Skeletal muscle tissue (tissue), 4 donors: ENCODE results near the gene MDM4. TPM values are rescaled to one million over a fixed set of nuclear protein-coding genes. Genes with fewer than 3 reads are reported as not detected.
"Not testable (repeated sequence)": the region's sequence is repeated elsewhere in the genome, so short reads cannot be mapped to it uniquely, and the experiment has no call there.

ENCODE experiments used
- H3K27ac ChIP-seq: one replicate; pipeline ENCODE4 v1.7.0; 2013; ENCODE audit warnings: mild to moderate bottlenecking, low read depth, low read length, inconsistent platforms
- H3K27me3 ChIP-seq, 3 donors: one replicate each; pipeline ENCODE4 v1.7.0; 2013; ENCODE audit warnings: low read length in 3 of 3; ENCODE audit not compliant: control insufficient read depth in 3 of 3, insufficient read depth in 3 of 3
- H3K36me3 ChIP-seq, 3 donors: one replicate each; pipeline ENCODE4 v1.7.0; 2013; ENCODE audit warnings: low read length in 3 of 3; ENCODE audit not compliant: control insufficient read depth in 3 of 3, insufficient read depth in 3 of 3
- H3K4me1 ChIP-seq, 3 donors: one replicate each; pipeline ENCODE4 v1.7.0; 2013; ENCODE audit warnings: low read length in 3 of 3, mild to moderate bottlenecking in 3 of 3; ENCODE audit not compliant: control insufficient read depth in 3 of 3, insufficient read depth in 3 of 3
- H3K4me3 ChIP-seq, 3 donors: one replicate each; pipeline ENCODE4 v1.7.0; 2013; ENCODE audit warnings: low read length in 3 of 3
- H3K9ac ChIP-seq, 3 donors: one replicate each; pipeline ENCODE4 v1.7.0; 2013; ENCODE audit warnings: low read length in 3 of 3, mild to moderate bottlenecking in 3 of 3, moderate library complexity in 2 of 3, low read depth in 1 of 3
- H3K9me3 ChIP-seq, 3 donors: one replicate each; pipeline ENCODE4 v1.7.0; 2013; ENCODE audit warnings: low read length in 3 of 3; ENCODE audit not compliant: control insufficient read depth in 3 of 3
- total RNA-seq: library from RNA; depleted of rRNA; stranded (reverse); fragments of >200 nt; gene quantifications from one replicate; pipeline ENCODE4 v1.2.3, GENCODE V29; 2014
- donor health status: Osteomylitis.

Gene MDM4
- total RNA-seq, 1 donor from 2014 or later: 56.9 TPM

DNA sequence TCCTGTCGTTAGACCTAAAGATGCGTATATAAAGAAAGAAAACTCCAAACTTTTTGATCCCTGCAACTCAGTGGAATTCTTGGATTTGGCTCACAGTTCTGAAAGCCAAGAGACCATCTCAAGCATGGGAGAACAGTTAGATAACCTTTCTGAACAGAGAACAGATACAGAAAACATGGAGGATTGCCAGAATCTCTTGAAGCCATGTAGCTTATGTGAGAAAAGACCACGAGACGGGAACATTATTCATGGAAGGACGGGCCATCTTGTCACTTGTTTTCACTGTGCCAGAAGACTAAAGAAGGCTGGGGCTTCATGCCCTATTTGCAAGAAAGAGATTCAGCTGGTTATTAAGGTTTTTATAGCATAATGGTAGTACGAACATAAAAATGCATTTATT lies 33.1 kb downstream of the MDM4 start:
- Histone ChIP-seq H3K36me3 (peaks cover 25 to 67% (median 59%) of the 10 kb centered on the region in 3 donors), H3K9me3 (no peaks in the 10 kb centered on the region), H3K27ac (no peak overlapping the region), H3K9ac (no peak overlapping the region), H3K4me1 (no peaks in the 10 kb centered on the region), H3K27me3 (no peaks in the 10 kb centered on the region), H3K4me3 (no peak overlapping the region)

DNA sequence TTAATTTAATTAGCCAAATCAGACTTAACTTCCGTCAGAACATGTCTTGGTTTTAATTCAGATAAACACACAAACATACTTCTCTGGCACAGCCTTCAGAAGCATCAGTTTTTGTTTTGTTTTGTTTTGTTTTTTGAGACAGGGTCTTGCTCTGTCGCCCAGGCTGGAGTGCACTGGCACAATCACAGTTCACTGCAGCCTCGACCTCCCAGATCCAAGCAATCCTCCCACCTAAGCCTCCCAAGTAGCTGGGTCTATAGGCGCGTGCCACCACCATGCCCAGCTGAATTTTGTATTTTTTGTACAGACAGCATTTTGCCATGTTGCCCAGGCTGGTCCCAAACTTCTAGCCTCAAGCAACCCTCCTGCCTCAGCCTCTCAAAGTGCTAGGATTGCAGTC lies 34.7 kb downstream of the MDM4 start:
- H3K9me3 ChIP-seq: no peaks in the 10 kb centered on the region
- H3K36me3 ChIP-seq: peaks cover 25 to 59% (median 50%) of the 10 kb centered on the region in 3 donors
- H3K27me3 ChIP-seq: no peaks in the 10 kb centered on the region
- no peak overlapping the region for H3K4me3 ChIP-seq
- no peaks in the 10 kb centered on the region for H3K4me1 ChIP-seq
- H3K9ac ChIP-seq: no peak overlapping the region
- H3K27ac ChIP-seq: no peak overlapping the region

DNA sequence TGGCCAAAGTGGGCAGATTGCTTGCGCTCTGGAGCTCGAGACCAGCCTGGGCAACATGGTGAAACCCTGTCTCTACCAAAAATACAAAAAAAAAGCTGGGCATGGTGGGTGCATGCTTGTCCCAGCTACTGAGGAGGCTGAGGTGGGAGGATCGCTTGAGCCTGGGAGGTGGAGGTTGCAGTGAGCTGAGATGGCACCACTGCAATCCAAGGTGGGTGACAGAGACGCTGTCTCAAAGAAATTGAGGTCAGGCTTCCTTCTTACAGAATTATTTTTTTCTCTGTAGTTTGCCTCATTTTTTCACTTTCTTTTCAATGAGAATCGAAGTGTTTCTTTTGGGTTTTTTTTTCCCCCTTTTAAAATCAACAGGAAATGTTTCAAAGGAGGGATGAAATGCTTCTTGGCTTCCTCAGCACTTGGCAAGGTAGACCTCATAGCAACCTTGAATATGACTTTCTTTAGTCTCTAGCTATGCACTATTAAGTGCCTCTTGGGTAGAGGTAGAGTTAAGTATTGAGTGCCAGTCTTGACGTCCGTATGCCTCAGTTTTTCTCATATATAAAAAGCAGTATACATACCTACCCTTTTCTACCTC lies 40.3 kb downstream of the MDM4 start:
- no peak overlapping the region for H3K27ac ChIP-seq
- no peak overlapping the region for H3K4me3 ChIP-seq
- peaks cover 4 to 14% (median 7%) of the 10 kb centered on the region in 3 donors for H3K36me3 ChIP-seq
- no peak overlapping the region for H3K9ac ChIP-seq
- H3K9me3 ChIP-seq: no peaks in the 10 kb centered on the region
- peaks cover 0 to 6% (median 0%) of the 10 kb centered on the region in 3 donors for H3K4me1 ChIP-seq
- H3K27me3 ChIP-seq: no peaks in the 10 kb centered on the region

DNA sequence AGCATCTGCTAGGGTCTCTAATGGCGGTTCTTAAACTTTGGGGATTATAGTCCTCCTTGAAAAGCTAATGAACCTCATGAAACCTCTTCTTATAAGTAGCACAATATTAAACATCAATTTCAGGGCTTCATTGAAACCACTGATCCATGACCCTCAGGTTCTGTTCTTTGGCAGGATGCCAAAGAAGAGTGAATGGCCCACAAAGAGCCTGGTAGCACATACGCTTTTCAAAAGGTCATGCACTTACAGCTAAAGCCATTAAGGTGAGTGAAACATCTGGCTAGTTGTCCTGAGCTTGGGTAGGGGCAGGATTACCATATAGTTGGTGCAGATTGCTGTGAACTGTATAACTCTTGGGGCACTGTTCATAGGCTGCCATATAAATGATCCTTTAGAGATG lies 42.3 kb downstream of the MDM4 start:
- H3K36me3 ChIP-seq: peaks cover 4 to 19% (median 6%) of the 10 kb centered on the region in 3 donors
- H3K27me3 ChIP-seq: no peaks in the 10 kb centered on the region
- H3K9me3 ChIP-seq: no peaks in the 10 kb centered on the region
- no peak overlapping the region for H3K4me3 ChIP-seq
- peaks cover 0 to 6% (median 0%) of the 10 kb centered on the region in 3 donors for H3K4me1 ChIP-seq
- no peak overlapping the region for H3K27ac ChIP-seq
- H3K9ac ChIP-seq: no peak overlapping the region

DNA sequence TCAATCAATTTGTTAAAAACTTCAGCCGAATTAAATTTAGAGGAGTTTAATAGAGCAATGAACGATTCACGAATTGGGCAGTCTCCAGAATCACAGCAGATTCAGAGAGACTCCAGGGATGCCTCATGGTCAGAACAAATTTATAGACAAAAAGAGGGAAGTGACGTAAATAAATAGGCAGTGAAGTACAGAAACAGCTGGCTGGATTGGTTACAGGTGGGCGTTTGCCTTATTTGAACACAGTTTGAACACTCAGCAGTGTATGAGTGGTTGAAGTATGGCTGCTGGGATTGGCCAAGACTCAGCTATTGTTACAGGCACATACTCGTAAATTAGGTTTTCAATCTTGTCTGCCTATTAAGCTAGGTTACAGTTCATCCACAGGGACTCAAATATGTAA lies 43.8 kb downstream of the MDM4 start:
- not testable (repeated sequence) for H3K27me3 ChIP-seq, H3K9ac ChIP-seq, H3K9me3 ChIP-seq, H3K4me3 ChIP-seq, H3K4me1 ChIP-seq, H3K27ac ChIP-seq
- peaks cover 3 to 20% (median 4%) of the 10 kb centered on the region in 3 donors for H3K36me3 ChIP-seq

DNA sequence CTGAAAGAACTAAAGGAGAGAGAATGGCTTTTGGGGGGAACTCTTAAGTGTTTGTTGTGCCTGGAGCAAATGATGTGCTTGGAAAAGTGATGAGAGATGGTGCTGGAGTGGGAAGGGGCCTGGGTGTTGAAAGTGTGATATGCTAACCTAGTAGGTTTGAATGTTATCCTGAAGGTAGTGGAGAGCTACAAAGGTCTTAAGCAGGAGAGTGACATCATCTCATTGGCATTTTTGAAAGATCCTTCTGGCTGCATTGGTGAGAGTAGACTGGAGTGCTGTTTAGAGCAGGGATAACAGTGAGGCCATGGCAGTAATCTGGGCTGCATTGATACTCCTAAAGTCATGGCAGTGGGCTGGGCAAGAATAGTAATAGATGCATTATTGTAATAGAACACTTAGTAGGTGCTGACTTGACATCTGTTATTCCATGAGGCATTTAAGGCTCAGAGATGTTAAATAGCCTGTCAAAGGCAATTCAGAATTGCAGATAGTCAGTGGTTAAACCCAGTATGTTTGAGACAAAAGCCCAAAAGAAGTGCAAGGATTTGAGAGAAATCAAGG lies 44.5 kb downstream of the MDM4 start:
- no peaks in the 10 kb centered on the region for H3K27me3 ChIP-seq
- no peak overlapping the region for H3K27ac ChIP-seq
- no peaks in the 10 kb centered on the region for H3K9me3 ChIP-seq
- H3K36me3 ChIP-seq: peaks cover 3 to 20% (median 4%) of the 10 kb centered on the region in 3 donors
- peaks cover 0 to 6% (median 0%) of the 10 kb centered on the region in 3 donors for H3K4me1 ChIP-seq
- no peak overlapping the region for H3K9ac ChIP-seq
- no peak overlapping the region for H3K4me3 ChIP-seq

DNA sequence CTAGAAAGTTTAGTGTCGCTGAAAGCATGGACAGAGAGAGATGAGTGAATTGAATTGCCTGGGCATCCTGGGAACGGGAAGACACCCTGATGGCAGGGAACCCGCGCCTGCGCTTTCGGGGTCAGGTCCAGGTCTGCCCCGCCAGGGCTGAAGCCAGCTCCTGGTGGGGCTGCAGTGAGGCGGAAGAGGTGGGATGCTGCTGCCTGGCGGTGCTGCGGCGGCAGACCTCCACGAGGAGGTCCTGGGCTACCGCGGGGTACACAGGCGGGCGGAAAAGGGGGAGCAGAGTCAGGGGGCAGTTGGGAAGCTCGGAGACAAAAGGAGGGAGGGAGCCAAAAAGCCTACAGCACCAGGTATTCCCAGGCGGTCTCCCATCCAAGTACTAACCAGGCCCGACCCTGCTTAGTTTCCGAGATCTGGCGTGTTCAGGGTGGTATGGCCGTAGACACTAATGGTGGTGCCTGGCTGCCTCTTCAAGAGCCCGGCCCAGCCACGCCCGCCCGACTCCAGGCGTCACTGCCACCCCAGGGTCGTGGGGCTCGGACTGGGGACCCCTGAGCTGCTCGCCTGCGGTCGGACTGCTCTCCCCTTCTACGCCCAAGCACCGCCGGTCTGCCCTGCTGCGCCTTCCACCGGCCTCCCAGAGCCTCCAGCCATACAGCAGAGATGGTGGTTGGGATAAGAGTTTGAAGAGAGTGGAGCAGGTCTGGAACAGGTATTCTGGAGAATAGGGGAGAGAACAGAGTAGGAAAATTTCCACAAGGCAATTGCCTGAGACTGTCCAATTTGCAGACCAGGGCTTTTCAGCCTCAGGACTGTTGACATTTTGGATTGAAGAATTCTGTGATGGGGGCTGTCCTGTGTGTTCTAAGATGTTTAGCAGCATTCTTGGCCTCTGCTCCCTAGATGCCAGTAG lies 46.1 kb downstream of the MDM4 start:
- Histone ChIP-seq H3K4me1 (peaks cover 0 to 6% (median 0%) of the 10 kb centered on the region in 3 donors), H3K9me3 (no peaks in the 10 kb centered on the region), H3K9ac (no peak overlapping the region), H3K36me3 (peaks cover 3 to 20% (median 4%) of the 10 kb centered on the region in 3 donors), H3K4me3 (no peak overlapping the region), H3K27ac (no peak overlapping the region), H3K27me3 (no peaks in the 10 kb centered on the region)

DNA sequence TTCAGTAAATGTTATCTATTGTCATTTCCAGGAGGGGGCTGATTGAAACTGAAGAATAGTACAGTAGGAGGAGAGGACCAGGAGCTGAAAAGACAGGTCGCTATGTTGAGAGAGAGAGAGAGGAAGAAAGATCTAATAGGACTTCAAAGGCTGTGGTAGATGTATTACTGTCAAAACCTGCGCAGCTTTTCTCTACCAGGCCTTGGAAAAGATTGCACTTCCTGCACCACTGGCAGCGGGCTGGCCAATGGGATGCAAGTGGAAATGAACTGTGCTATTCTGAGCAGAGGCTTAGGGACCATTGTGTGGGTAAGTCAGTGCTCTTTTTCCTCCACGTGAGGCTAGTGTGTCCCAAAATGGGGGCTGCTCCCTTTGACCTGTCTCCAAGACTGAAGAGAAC lies 47.1 kb downstream of the MDM4 start:
- Histone ChIP-seq H3K9me3 (no peaks in the 10 kb centered on the region), H3K27ac (no peak overlapping the region), H3K36me3 (peaks cover 6 to 20% (median 8%) of the 10 kb centered on the region in 3 donors), H3K27me3 (no peaks in the 10 kb centered on the region), H3K4me1 (peaks cover 0 to 6% (median 0%) of the 10 kb centered on the region in 3 donors), H3K9ac (no peak overlapping the region), H3K4me3 (no peak overlapping the region)

DNA sequence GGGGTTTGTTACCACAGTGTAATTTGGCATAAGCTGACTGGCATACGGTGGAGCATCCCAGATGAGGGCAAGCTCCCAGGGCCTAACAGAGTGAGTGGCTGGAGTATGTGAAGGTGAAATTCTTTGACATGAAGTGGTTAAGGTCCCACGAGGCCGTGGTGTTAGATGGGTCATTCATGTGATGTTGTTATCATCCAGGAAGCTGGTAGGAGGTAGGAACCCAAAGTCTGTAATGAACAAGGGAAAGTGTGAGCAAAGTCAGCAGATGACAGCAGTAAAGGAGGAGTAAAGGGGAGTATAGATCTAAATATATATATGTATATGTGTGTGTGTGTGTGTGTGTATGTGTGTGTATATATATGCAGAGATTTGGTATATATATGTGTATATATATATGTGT lies 47.6 kb downstream of the MDM4 start:
- Histone ChIP-seq H3K27ac (no peak overlapping the region), H3K9me3 (no peaks in the 10 kb centered on the region), H3K36me3 (peaks cover 6 to 20% (median 8%) of the 10 kb centered on the region in 3 donors), H3K27me3 (no peaks in the 10 kb centered on the region), H3K4me3 (no peak overlapping the region), H3K4me1 (peaks cover 0 to 6% (median 0%) of the 10 kb centered on the region in 3 donors), H3K9ac (no peak overlapping the region)

DNA sequence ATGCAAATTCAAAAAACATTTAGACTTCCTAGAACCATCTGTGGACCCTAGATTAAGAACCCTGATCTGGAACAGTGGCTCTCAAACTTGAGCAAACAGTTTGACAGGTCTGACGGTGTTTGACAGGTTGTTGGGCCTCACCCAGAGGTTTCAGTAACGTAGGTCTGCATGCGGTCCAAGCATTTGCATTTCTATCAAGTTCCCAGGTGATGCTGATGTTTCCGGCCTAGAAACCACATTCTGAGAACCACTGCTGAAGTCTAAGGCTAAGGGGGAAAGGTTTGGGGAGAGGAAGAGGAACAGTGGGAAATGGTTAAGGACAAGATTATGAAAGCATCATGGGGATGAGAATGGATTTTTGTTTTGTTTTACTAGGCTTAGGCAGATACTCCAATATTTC lies 48.6 kb downstream of the MDM4 start:
- H3K27ac ChIP-seq: no peak overlapping the region
- peaks cover 0 to 6% (median 0%) of the 10 kb centered on the region in 3 donors for H3K4me1 ChIP-seq
- H3K9ac ChIP-seq: no peak overlapping the region
- no peak overlapping the region for H3K4me3 ChIP-seq
- H3K9me3 ChIP-seq: peaks cover 0 to 2% (median 0%) of the 10 kb centered on the region in 3 donors
- no peaks in the 10 kb centered on the region for H3K27me3 ChIP-seq
- peaks cover 8 to 20% (median 11%) of the 10 kb centered on the region in 3 donors for H3K36me3 ChIP-seq
